Measurements from ENCODE around the gene NRIP2. TPM values are rescaled to one million over a fixed set of nuclear protein-coding genes. Genes with fewer than 3 reads are reported as not detected.

The NRIP2 gene
- total RNA-seq, 2 experiments from 2014 or later, result not detected

- no TSS peak for BruUV-seq (replicated peaks)
- H3K79me2 ChIP-seq (ENCODE audit: insufficient read depth, low read depth, low read length), result no peaks in the 10 kb centered on the region
- H4K20me1 ChIP-seq (ENCODE audit: insufficient read depth, low read length), result no peaks in the 10 kb centered on the region
- intact Hi-C loops (cut with micrococcal nuclease; ENCODE audit: unreplicated experiment), result no loop called here
- TF ChIP-seq EZH2phosphoT487 (IDR thresholded peaks at IDR 0.05; ENCODE audit: borderline replicate concordance, low read depth, low read length), result no peak
- no peak for TF ChIP-seq CTCF (conservative IDR thresholded peaks at IDR 0.05; ENCODE audit: low read length)
- H3K9me3 ChIP-seq (ENCODE audit: low read length), result no peaks in the 10 kb centered on the region
- H3K27ac ChIP-seq (ENCODE audit: low read depth, low read length, poor library complexity, severe bottlenecking), result no peak overlapping the region
- no peaks in the 10 kb centered on the region for H3K9me2 ChIP-seq (ENCODE audit: insufficient read depth, low read length)
- CTCF ChIA-PET (ENCODE audit: unreplicated experiment), result no interaction called here
- H3K4me3 ChIP-seq (ENCODE audit: low read depth, low read length, poor library complexity, severe bottlenecking), result no peak overlapping the region
- H3K4me2 ChIP-seq (ENCODE audit: low read length), result no peak overlapping the region
- DNase-seq (ENCODE audit: low spot score), result no peak
- peaks cover 42% of the 10 kb centered on the region for H3K36me3 ChIP-seq (ENCODE audit: insufficient read depth, low read length)
- POLR2A ChIA-PET, result interaction anchor here (0.9 kb wide), 1 partner anchor 24 kb away, joined by 3 read pairs; the partner anchor contains the start of gene ITFG2
- H3K4me1 ChIP-seq (ENCODE audit: insufficient read depth, low read length, poor library complexity, severe bottlenecking), result peaks cover 8% of the 10 kb centered on the region
- no peak overlapping the region for H2AFZ ChIP-seq (ENCODE audit: low read length)
Observed at GRCh38 chr12:2836574-2836973, 1.7 kb upstream of the NRIP2 start.

- CTCF ChIA-PET (ENCODE audit: unreplicated experiment), result interaction anchor here (0.5 kb wide), 1 partner anchor 37 kb away, joined by 3 read pairs; no protein-coding TSS in a partner anchor
Observed at GRCh38 chr12:2835691-2836403, 1.0 kb upstream of the NRIP2 start.

More at GRCh38 chr12:2835691-2836403, 1.0 kb upstream of the NRIP2 start:
- Histone ChIP-seq H3K9me3 (ENCODE audit: low read length) (no peaks in the 10 kb centered on the region), H3K4me1 (ENCODE audit: insufficient read depth, low read length, poor library complexity, severe bottlenecking) (peaks cover 8% of the 10 kb centered on the region), H3K4me3 (ENCODE audit: low read depth, low read length, poor library complexity, severe bottlenecking) (no peak overlapping the region), H3K4me2 (ENCODE audit: low read length) (no peak overlapping the region), H3K9me2 (ENCODE audit: insufficient read depth, low read length) (no peaks in the 10 kb centered on the region), H2AFZ (ENCODE audit: low read length) (no peak overlapping the region), H3K36me3 (ENCODE audit: insufficient read depth, low read length) (peaks cover 36% of the 10 kb centered on the region), H3K79me2 (ENCODE audit: insufficient read depth, low read depth, low read length) (no peaks in the 10 kb centered on the region), H4K20me1 (ENCODE audit: insufficient read depth, low read length) (no peaks in the 10 kb centered on the region), H3K27ac (ENCODE audit: low read depth, low read length, poor library complexity, severe bottlenecking) (no peak overlapping the region)
- no peak for TF ChIP-seq EZH2phosphoT487 (IDR thresholded peaks at IDR 0.05; ENCODE audit: borderline replicate concordance, low read depth, low read length)
- no peak for TF ChIP-seq CTCF (conservative IDR thresholded peaks at IDR 0.05; ENCODE audit: low read length)
- POLR2A ChIA-PET, result no interaction called here
- BruUV-seq (replicated peaks), result no TSS peak
- no peak for DNase-seq (ENCODE audit: low spot score)
- intact Hi-C loops (cut with micrococcal nuclease; ENCODE audit: unreplicated experiment), result no loop called here
